GM12878 (cell line): ENCODE results near the gene MYLK4. TPM values are rescaled to one million over a fixed set of nuclear protein-coding genes. Genes with fewer than 3 reads are reported as not detected.

ENCODE experiments used
- ASH2L ChIP-seq: fragments of 300-600, 200-600 bp; sonication (generic); IDR thresholded peaks from 2 replicates; pipeline ENCODE4 v1.6.1; 2017; ENCODE audit warnings: low read depth, mild to moderate bottlenecking, borderline replicate concordance
- ATF2 ChIP-seq: IDR thresholded peaks from 2 replicates; pipeline ENCODE4 v1.6.1; 2012; ENCODE audit warnings: low read length, inconsistent platforms
- ATF3 ChIP-seq: IDR thresholded peaks from 2 replicates; pipeline ENCODE4 v1.6.1; 2011; ENCODE audit warnings: low read depth, mild to moderate bottlenecking, low read length, moderate library complexity, borderline replicate concordance; ENCODE audit errors: extremely low read depth
- BACH1 ChIP-seq: fragments of 450-650 bp; IDR thresholded peaks from 2 replicates; pipeline ENCODE4 v1.6.1; 2017; ENCODE audit warnings: mild to moderate bottlenecking, borderline replicate concordance
- CBX5 ChIP-seq: sonication (generic); IDR thresholded peaks from 2 replicates; pipeline ENCODE4 v1.6.1; 2016; ENCODE audit warnings: low read depth, moderate library complexity, mild to moderate bottlenecking, inconsistent platforms
- EGR1 ChIP-seq, 2 experiments: IDR thresholded peaks; 1 replicate in 1 of 2; 2 replicates in 1 of 2; pipeline ENCODE4 v1.6.1; 2011 to 2012; ENCODE audit warnings: low read depth in 2 of 2, low read length in 2 of 2, borderline replicate concordance in 1 of 2, mild to moderate bottlenecking in 1 of 2, moderate library complexity in 1 of 2
- FOXM1 ChIP-seq: IDR thresholded peaks from 2 replicates; pipeline ENCODE4 v1.6.1; 2012; ENCODE audit warnings: low read depth, mild to moderate bottlenecking, inconsistent platforms, low read length, moderate library complexity
- HCFC1 ChIP-seq: fragments of 150-350 bp; IDR thresholded peaks from 2 replicates; pipeline ENCODE4 v1.6.1; 2014; ENCODE audit warnings: low read length
- JUNB ChIP-seq: IDR thresholded peaks from 2 replicates; pipeline ENCODE4 v1.6.1; 2016; ENCODE audit warnings: antibody characterized with exemption, mild to moderate bottlenecking
- NR2F1 ChIP-seq: fragments of 450-650 bp; conservative IDR thresholded peaks from 2 replicates; pipeline ENCODE4 v1.6.1; 2017; ENCODE audit warnings: mild to moderate bottlenecking
- PRDM15 ChIP-seq: fragments of 450-650 bp; formaldehyde crosslinking; IDR thresholded peaks from 2 replicates; pipeline ENCODE4 v1.4.0; 2020; ENCODE audit warnings: mild to moderate bottlenecking, moderate library complexity
- SIN3A ChIP-seq: IDR thresholded peaks from 2 replicates; pipeline ENCODE4 v1.6.1; 2012; ENCODE audit warnings: low read depth, low read length, improper control_type of control experiment
- SIX5 ChIP-seq: IDR thresholded peaks from 2 replicates; pipeline ENCODE4 v1.6.1; 2011; ENCODE audit warnings: mild to moderate bottlenecking, low read depth, low read length, moderate library complexity; ENCODE audit not compliant: severe bottlenecking
- SMARCA5 ChIP-seq: fragments of 450-650 bp; IDR thresholded peaks from 2 replicates; pipeline ENCODE4 v1.6.1; 2017; ENCODE audit warnings: mild to moderate bottlenecking
- YY1 ChIP-seq: IDR thresholded peaks from 2 replicates; pipeline ENCODE4 v1.6.1; 2011; ENCODE audit warnings: low read depth, mild to moderate bottlenecking, low read length
- ZBTB11 ChIP-seq: fragments of 450-650 bp; formaldehyde crosslinking; IDR thresholded peaks from 2 replicates; pipeline ENCODE4 v1.5.0; 2022; ENCODE audit warnings: mild to moderate bottlenecking, missing genetic modification characterization
- ZNF24 ChIP-seq: fragments of 450-650 bp; IDR thresholded peaks from 2 replicates; pipeline ENCODE4 v1.6.1; 2017; ENCODE audit warnings: antibody characterized with exemption, mild to moderate bottlenecking
- polyA plus RNA-seq, 11 experiments: library from polyadenylated mRNA; depleted of rRNA in 4 of 11; unstranded in 6 of 11; stranded (reverse) in 5 of 11; fragments of >200 nt; fragmentation: Nextera tagmentation in 4 of 11; fragmentation: Illumina TruSeq in 1 of 11; extraction: Ambion mirVana in 4 of 11; extraction: Trizol in 1 of 11; gene quantifications; 1 replicate in 1 of 11; 2 replicates in 10 of 11; pipeline versions ENCODE4 v1.2.1 to v1.2.3, GENCODE V29; 2011 to 2016; ENCODE audit warnings: inconsistent platforms in 2 of 11, missing spikeins in 2 of 11, low read depth in 1 of 11
- total RNA-seq, 4 experiments: library from RNA; depleted of rRNA in 3 of 4; stranded (reverse); fragments of >200 nt in 3 of 4; fragmentation: Illumina TruSeq in 1 of 4; extraction: Trizol in 1 of 4; gene quantifications; 2 replicates each; pipeline versions ENCODE4 v1.2.1 to v1.2.3, GENCODE V29; 2013 to 2021

MYLK4 gene
- total and polyA plus RNA-seq, 10 of the 15 experiments (the other 5 are each of a cell fraction or from before 2014, with no cell fraction given): under 0.01 to 0.09 (median 0.05) TPM; not detected in 1

- TF ChIP-seq PRDM15 (CRISPR knock-in tag) (no peak), CBX5 (no peak), HCFC1 (no peak), JUNB (no peak), SIX5 (no peak), FOXM1 (no peak), BACH1 (no peak), SIN3A (no peak), ATF3 (no peak), YY1 (no peak), ZNF24 (no peak), NR2F1 (no peak), ASH2L (no peak), SMARCA5 (no peak), EGR1 (IDR thresholded peaks at IDR 0.05; ENCODE audit: borderline replicate concordance in 1 of 2, low read depth in 2 of 2, low read length in 2 of 2) (no peak), ZBTB11 (CRISPR knock-in tag) (no peak), ATF2 (no peak)
Observed at GRCh38 chr6:2731281-2731909, 19.3 kb downstream of the MYLK4 start (continued).
